GM18951 (cell line): Measurements from ENCODE around the gene CUL7.

Source experiments
- POLR2A ChIP-seq: IDR thresholded peaks from 4 replicates; pipeline ENCODE4 v1.6.1; 2011; ENCODE audit warnings: mild to moderate bottlenecking; ENCODE audit not compliant: insufficient read length, insufficient read depth; ENCODE audit errors: extremely low read depth
- in situ Hi-C: fragments of 300-500 bp; cut with MboI; formaldehyde crosslinking; loops from one replicate; pipeline ENCODE4 v1.12.0; 2022; ENCODE audit warnings: low sequenced_read_pairs, mixed read lengths, inconsistent platforms; ENCODE audit not compliant: unreplicated experiment

CUL7 gene

DNA sequence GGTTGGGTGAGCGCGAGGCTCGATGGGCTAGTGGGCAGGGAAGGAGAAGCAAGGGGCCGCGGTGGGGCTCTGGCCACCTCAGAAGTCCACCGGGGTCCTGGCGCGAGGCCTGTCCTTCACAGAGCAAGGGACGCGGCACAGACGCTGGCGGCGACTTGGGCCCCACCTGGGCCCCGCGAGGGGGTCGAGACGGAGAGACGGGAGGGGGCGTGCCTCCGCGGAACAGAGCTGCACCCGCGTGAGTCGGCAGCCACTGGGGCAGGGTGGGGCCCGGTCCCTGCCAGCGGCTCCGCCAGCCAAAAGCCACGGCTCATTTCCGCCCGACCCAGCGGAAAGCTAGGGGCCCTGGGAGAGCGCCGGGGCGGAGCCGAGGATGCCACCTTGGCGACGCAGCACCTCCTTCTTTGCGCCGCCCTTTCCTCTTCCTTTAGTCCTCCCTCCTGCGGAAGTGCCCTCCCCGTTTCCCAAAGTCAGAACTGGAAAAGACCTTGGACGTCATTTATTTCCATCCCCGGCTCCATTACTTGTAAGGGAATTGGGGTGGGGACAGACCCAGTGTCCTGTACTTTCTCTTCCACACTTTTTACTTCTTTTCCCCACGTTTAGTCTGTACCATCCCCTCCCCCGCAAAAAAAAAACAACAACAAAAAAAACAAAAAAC, at the start of gene CUL7:
CUL7 (minus strand) TSS at position 307 of the 661 bp plus-strand sequence. CDS start 1,063 bp downstream, outside the sequence.
- in situ Hi-C loops, result no loop called here
- TF ChIP-seq POLR2A, result peak; percentile 96

DNA sequence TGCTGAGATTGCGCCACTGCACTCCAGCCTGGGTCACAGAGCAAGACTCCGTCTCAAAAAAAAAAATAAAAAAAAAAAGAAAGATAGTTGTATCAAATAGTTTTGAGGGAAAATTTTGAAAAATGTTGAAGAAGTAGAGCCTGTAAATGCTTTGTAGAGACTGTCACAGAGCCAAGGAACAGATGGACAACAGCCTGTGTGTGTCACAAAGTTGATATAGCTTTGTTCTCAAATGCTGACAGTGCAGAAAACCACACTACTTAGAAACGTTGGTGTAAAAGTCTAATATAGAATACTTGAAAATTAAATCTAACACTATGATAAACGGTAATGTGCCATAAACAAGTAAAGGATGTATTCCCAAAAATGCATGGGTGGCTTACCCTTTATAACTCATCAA, 47.8 kb upstream of the CUL7 start:
- in situ Hi-C loops, result no loop called here
- TF ChIP-seq POLR2A, result no peak

DNA sequence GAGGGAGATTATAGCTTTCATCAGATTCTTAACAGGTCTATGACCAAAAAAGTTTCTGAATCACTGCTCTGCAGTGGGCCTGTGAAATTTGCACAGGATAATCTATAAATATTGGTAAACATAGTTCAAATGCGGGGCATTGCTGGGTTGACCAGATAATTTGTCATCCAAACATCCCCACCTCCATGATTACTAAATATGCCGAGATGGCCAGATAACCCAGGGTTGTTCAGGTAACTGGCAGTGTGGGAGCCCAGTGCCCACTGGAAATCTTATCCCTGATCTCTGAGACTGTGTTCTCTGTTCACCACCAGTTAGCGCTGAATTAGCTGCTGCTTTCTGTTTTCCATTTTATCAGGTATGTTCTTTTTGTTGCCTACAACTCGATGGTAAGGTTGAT, 43.9 kb upstream of the CUL7 start:
- in situ Hi-C loops, result no loop called here
- TF ChIP-seq POLR2A, result no peak

DNA sequence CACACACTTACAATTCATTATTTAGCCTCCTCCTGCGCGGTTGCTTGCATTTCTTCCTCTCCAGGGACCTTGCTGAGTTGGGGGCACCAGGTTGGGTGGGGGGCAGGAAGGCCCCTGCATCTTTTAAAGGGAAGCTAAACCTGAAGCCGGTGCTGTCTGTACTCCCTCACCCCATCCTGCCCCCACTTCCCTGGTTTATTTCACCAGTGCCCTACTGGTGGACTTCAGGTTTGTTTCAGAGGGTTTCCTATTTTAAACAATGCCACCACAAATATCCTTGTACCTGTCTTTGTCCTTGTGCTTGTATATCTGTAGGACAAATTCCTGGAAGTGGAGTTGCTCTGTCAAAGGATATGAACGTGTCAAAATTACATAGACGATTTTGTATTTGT, 43.4 kb upstream of the CUL7 start:
- in situ Hi-C loops, result no loop called here
- TF ChIP-seq POLR2A, result no peak

DNA sequence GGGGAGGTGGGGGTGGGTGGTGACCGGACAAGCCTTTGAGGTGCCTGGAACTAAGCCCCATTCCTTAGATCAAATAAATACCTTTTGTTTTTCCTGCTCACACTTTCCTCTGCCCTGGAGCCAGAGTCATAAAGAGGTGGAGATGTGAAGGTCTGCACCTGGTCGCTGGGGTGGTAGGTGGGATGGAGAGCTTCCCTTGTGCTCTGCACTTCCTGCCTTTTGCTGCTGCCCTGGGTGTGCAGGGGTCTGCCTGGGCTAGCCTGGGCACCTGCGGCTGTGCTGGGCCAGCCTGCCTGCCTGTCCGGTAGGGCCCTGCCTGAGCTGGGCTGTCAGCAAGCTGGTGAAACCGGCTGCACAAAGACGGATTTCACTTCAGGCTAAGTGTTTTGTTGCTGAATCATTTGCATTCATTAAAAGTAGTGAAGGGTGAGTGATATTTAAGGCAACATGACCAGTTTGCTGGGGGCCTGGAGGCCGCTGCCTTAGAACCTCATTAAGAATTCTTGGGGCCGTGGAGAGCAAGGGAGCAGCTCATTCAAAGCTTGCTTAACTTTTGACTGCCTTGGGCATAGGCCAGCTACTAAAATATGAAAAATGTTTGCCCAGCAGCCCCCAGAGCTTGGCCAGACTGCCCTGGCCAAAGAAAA, 42.9 kb upstream of the CUL7 start:
- in situ Hi-C loops, result no loop called here
- peak; percentile 30 for TF ChIP-seq POLR2A

DNA sequence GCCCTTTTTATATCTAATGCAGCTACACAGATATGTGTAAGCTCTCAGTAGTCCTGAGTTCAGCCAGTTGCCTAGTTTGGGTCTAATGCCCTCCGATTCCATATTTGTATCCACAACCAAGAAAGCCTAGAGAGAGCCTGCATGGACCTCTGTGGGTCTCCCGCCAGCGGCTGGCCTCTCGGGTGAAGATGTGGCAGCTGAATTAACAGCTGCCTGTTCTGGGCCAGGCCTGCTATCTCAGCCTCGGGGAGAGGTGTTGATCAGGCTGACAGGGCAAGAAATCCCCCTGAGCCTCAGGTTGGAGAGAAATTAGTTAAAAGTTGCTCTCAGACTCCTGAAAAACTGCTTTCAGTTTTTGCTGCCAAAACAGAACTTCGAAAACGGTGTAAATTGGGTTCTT, 42.3 kb upstream of the CUL7 start:
- in situ Hi-C loops, result no loop called here
- no peak for TF ChIP-seq POLR2A

DNA sequence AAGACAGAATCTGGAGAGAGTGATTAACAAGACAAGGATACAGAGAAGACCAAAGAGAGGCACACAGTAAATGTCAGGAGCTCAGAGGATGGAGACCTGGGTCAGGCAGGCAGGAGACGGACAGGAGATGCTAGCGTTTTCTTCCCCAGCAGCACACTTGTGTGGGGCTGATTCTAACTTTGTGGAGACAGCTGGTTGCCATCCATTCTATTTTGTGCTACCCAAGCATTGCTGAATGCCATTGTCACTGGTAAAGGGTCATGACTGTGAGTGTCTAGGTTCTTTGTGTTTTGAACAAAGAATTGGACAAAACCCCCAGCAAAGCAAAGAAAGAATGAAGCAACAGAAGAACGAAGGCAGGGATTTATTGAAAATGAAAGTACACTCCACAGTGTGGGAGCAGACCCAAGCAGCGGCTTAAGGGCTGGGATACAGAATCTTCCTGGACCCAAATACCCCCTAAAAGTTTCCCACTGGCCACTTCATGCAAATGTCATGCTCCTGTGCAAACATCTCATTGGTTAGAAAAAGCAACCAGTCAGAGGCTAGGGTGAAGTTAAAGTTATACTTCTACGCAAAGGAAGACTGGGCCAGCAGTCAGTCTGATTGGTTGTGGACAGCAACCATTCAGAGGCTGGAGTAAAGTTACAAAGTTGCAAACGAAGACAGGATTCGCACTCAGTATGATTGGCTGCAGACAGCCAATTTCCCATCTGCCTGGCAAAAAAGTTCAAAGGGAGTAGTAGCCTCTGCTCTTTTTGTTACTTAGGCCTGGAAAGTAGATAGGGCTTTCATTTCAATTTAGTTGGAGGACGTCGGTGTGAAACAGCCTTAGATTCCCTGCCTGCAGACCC, 40.0 kb upstream of the CUL7 start:
- in situ Hi-C loops, result no loop called here
- TF ChIP-seq POLR2A, result no peak

DNA sequence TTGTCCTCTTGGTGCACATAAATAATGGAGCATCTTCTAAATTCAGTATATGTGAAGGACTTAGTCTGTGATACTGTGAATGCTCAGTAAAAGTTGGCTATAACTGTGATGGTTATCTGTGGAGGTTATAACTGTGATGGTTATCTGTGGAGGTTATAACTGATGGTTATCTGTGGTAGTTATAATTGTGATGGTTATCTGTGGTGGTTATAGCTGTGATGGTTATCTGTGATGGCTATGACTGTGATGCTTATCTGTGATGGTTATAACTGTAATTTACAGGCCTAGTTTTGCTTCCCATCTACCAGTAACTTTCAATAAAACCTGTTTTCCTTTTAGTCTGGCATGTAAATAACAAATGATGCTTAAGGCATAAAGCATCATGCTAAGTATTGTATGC, 39.0 kb upstream of the CUL7 start:
- in situ Hi-C loops, result no loop called here
- TF ChIP-seq POLR2A, result no peak

DNA sequence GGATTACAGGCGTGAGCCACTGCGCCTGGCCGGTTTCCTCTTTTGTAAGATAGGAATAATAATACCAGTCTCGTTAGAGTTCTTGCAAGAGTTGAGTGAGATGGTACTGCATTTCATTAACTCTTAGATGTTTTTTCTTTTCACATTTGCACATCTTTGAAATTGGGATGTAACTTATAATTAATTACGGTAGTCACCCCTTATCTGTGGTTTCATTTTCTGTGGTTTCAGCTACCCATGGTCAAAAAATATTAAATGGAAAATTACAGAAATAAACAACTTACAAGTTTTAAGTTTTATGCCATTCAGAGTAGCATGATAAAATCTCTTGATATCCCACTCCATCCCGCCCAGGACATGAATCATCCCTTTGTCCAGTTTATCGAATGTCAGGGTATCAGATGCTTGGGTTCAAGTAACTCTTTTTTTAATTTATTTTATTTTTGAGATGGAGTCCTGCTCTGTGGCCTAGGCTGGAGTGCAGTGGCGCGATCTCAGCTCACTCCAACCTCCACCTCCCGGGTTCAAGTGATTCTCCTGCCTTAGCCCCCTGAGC, 37.9 kb upstream of the CUL7 start:
- in situ Hi-C loops, result no loop called here
- no peak for TF ChIP-seq POLR2A

DNA sequence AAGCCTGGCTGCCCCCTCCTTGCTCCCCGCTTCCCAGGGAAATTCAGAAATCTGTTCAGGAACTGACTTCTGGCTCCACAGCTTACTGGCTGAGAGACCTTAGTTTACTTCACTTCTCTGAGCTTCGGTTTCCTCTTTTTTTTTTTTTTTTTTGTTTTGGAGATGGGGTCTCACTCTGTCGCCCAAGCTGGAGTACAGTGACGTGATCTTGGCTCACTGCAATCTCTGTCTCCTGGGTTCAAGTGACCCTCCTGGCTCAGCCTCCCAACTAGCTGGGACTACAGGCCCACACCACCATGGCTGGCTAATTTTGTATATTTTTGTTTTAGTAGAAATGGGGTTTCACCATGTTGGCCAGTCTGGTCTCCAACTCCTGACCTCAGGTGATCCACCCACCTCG, 37.4 kb upstream of the CUL7 start:
- in situ Hi-C loops, result no loop called here
- TF ChIP-seq POLR2A, result no peak

DNA sequence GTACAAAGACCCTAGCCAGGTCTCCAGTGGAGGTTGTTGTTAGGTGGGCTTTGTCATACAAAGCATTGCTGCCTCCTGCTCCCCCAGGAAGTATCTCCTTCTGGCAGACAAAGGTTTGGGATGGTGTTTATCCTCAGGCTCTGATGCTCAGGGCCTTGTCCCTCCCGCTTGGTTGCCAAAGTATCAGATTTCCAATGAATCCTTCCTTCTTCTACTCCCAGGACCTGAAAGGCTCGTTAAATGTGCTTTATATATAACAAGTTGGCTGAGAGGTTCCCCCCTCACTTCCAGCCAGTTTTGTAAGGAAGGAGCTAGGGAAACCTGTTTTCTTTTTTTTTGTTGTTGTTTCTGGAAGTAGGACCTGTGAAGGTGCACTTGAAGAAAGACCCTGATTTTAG, 36.9 kb upstream of the CUL7 start:
- in situ Hi-C loops, result no loop called here
- no peak for TF ChIP-seq POLR2A

DNA sequence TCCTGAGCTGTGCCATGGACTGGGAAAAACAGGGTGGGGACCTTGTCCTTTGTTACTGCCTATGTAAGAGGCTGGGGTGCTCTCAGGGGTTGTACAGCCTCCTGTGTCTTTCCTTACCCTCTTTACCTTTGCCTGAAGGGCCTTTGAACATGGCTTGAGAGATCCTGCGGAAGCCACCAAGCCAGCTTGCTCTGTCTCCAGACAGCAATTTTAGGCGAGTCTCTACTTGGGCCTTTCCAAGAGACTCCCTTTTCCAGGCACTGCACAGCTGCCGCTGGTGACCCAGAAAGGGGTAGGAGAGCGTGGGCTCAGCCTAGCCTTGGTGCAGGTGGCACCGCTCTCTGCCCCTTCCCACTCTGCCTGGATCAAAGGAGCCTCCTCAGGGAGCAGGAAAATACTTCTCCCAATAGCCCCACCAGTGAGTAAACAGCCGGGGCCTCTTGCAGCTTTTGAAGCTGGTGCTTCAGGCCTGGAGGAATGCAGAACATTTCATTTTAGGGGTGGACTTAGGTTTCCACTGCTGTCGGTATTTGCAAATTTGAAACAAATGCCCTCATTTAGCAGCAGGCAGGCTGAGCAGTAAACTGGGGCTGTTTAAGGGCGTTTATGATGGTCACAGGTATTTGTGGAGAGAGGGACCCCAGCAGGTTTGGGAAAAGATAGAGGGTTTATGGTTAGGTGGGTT, 36.4 kb upstream of the CUL7 start:
- in situ Hi-C loops, result no loop called here
- no peak for TF ChIP-seq POLR2A

DNA sequence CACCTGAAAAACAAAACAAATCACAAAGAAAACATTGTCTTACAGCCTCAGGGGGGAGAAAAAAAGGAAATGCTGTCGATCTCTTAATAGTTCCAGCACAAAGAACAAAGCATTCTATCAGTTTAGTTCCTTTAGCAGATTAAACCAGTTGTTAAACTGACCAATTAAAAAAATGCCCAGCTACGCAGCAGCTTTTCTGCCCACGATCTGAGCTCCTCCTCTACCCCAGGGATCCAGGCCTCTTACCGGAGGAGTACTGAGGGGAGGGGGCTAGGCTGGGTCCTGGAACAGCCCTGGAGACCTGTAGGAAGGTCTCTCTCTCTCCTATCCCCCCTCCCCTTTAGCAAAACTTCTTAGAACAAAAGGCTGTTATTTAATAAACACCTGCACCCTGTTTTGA, 35.8 kb upstream of the CUL7 start:
- in situ Hi-C loops, result no loop called here
- TF ChIP-seq POLR2A, result no peak
